Measurements from ENCODE around the gene CARNS1. TPM values are rescaled to one million over a fixed set of nuclear protein-coding genes. Genes with fewer than 3 reads are reported as not detected.

CARNS1 gene
- total and polyA plus RNA-seq, 10 of the 15 experiments (the other 5 are each of a cell fraction or from before 2014, with no cell fraction given): 0.02 to 0.14 (median 0.10) TPM; not detected in 3

DNA sequence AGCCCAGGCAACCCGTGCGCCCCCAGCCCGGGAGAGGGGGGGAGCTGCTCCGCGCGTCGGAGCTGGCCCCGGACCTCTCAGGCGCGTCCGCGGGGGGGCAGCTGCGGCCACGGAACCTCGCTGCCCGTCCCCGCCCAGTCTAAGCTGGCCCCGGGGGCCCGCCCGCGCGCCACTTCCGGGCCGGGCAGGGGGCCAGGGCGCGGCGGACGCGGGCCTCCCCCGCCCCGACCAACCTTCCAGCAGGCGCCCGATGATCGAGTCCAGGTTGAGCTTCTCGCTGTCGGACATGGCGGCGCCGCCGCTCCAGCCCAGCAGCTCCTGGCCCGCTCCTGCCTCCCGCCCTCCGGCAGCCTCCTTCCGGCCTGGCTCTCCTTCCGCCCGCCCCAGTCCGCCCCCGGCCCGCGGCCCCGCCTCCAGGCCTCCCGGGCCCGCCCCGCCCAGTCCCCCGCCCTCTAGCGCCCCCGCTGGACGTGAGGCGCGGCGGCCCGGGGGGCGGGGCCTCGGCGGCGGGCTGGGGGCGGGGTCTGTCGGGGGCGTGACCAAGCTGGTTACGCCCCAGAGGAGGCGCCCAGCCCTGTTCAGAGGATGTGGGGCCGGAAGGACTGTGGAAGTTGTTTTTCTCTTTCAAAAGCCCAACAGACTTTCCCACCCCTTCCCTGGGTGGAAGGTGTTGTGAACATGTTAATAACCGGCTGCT lies 13.8 kb upstream of the CARNS1 start, which contains the start of gene PPP1CA (continued):
- TF ChIP-seq, protein P1, sequence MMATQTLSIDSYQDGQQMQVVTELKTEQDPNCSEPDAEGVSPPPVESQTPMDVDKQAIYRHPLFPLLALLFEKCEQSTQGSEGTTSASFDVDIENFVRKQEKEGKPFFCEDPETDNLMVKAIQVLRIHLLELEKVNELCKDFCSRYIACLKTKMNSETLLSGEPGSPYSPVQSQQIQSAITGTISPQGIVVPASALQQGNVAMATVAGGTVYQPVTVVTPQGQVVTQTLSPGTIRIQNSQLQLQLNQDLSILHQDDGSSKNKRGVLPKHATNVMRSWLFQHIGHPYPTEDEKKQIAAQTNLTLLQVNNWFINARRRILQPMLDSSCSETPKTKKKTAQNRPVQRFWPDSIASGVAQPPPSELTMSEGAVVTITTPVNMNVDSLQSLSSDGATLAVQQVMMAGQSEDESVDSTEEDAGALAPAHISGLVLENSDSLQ (IDR thresholded peaks at IDR 0.05): no peak
- TF ChIP-seq NRF1 (conservative IDR thresholded peaks at IDR 0.05; ENCODE audit: low read depth, low read length): no peak
- TF ChIP-seq, protein P2, sequence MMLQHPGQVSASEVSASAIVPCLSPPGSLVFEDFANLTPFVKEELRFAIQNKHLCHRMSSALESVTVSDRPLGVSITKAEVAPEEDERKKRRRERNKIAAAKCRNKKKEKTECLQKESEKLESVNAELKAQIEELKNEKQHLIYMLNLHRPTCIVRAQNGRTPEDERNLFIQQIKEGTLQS (IDR thresholded peaks at IDR 0.05; ENCODE audit: borderline replicate concordance, extremely low read depth, low read depth, low read length): no peak
- TF ChIP-seq HCFC1 (IDR thresholded peaks at IDR 0.05; ENCODE audit: low read length): peak; percentile 35; the same call in 1 of the 2 replicates
- TF ChIP-seq CBX3 (IDR thresholded peaks at IDR 0.05; ENCODE audit: borderline replicate concordance, low read depth): no peak
- peak; percentile 69 for TF ChIP-seq RELA (IDR thresholded peaks at IDR 0.05; ENCODE audit: borderline replicate concordance, partially characterized antibody)
- TF ChIP-seq STAT3 (IDR thresholded peaks at IDR 0.05; ENCODE audit: low read depth, low read length): no peak
- TF ChIP-seq STAT1 (conservative IDR thresholded peaks at IDR 0.05): 0 out of 2 replicates have a peak, but pooled peaks have one; percentile 30
- no peak for TF ChIP-seq TCF12 (IDR thresholded peaks at IDR 0.05; ENCODE audit: low read depth, low read length)
- TF ChIP-seq NR2F1 (conservative IDR thresholded peaks at IDR 0.05): peak; percentile 79
- TF ChIP-seq POLR2AphosphoS2 (IDR thresholded peaks at IDR 0.05; ENCODE audit: low read depth, low read length): peak; percentile 86
- TF ChIP-seq GABPA (IDR thresholded peaks at IDR 0.05; ENCODE audit: low read depth): no peak
- no peak for TF ChIP-seq HDAC2 (IDR thresholded peaks at IDR 0.05)
- peak; percentile 80 for TF ChIP-seq IKZF1 (conservative IDR thresholded peaks at IDR 0.05)
- TF ChIP-seq ZNF274 (IDR thresholded peaks at IDR 0.05; ENCODE audit: insufficient read depth, insufficient read length): no peak
- no peak for TF ChIP-seq BRCA1 (IDR thresholded peaks at IDR 0.05; ENCODE audit: low read depth, low read length)
- TF ChIP-seq, protein P3, sequence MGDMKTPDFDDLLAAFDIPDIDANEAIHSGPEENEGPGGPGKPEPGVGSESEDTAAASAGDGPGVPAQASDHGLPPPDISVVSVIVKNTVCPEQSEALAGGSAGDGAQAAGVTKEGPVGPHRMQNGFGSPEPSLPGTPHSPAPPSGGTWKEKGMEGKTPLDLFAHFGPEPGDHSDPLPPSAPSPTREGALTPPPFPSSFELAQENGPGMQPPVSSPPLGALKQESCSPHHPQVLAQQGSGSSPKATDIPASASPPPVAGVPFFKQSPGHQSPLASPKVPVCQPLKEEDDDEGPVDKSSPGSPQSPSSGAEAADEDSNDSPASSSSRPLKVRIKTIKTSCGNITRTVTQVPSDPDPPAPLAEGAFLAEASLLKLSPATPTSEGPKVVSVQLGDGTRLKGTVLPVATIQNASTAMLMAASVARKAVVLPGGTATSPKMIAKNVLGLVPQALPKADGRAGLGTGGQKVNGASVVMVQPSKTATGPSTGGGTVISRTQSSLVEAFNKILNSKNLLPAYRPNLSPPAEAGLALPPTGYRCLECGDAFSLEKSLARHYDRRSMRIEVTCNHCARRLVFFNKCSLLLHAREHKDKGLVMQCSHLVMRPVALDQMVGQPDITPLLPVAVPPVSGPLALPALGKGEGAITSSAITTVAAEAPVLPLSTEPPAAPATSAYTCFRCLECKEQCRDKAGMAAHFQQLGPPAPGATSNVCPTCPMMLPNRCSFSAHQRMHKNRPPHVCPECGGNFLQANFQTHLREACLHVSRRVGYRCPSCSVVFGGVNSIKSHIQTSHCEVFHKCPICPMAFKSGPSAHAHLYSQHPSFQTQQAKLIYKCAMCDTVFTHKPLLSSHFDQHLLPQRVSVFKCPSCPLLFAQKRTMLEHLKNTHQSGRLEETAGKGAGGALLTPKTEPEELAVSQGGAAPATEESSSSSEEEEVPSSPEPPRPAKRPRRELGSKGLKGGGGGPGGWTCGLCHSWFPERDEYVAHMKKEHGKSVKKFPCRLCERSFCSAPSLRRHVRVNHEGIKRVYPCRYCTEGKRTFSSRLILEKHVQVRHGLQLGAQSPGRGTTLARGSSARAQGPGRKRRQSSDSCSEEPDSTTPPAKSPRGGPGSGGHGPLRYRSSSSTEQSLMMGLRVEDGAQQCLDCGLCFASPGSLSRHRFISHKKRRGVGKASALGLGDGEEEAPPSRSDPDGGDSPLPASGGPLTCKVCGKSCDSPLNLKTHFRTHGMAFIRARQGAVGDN (IDR thresholded peaks at IDR 0.05): peak; percentile 62
- 0 out of 2 replicates have a peak, but pooled peaks have one; percentile 63 for TF ChIP-seq ZSCAN29 (IDR thresholded peaks at IDR 0.05)
- no peak for TF ChIP-seq RCOR1 (conservative IDR thresholded peaks at IDR 0.05; ENCODE audit: low read depth, low read length)
- TF ChIP-seq, protein P4, sequence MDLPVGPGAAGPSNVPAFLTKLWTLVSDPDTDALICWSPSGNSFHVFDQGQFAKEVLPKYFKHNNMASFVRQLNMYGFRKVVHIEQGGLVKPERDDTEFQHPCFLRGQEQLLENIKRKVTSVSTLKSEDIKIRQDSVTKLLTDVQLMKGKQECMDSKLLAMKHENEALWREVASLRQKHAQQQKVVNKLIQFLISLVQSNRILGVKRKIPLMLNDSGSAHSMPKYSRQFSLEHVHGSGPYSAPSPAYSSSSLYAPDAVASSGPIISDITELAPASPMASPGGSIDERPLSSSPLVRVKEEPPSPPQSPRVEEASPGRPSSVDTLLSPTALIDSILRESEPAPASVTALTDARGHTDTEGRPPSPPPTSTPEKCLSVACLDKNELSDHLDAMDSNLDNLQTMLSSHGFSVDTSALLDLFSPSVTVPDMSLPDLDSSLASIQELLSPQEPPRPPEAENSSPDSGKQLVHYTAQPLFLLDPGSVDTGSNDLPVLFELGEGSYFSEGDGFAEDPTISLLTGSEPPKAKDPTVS (IDR thresholded peaks at IDR 0.05; ENCODE audit: low read depth, low read length): no peak
- no peak for TF ChIP-seq FOXM1 (IDR thresholded peaks at IDR 0.05; ENCODE audit: low read depth, low read length)
- TF ChIP-seq EZH2 (IDR thresholded peaks at IDR 0.05; ENCODE audit: borderline replicate concordance, control insufficient read depth, low read depth, low read length): no peak
